ENCODE data around the gene SLC2A1.

DNA sequence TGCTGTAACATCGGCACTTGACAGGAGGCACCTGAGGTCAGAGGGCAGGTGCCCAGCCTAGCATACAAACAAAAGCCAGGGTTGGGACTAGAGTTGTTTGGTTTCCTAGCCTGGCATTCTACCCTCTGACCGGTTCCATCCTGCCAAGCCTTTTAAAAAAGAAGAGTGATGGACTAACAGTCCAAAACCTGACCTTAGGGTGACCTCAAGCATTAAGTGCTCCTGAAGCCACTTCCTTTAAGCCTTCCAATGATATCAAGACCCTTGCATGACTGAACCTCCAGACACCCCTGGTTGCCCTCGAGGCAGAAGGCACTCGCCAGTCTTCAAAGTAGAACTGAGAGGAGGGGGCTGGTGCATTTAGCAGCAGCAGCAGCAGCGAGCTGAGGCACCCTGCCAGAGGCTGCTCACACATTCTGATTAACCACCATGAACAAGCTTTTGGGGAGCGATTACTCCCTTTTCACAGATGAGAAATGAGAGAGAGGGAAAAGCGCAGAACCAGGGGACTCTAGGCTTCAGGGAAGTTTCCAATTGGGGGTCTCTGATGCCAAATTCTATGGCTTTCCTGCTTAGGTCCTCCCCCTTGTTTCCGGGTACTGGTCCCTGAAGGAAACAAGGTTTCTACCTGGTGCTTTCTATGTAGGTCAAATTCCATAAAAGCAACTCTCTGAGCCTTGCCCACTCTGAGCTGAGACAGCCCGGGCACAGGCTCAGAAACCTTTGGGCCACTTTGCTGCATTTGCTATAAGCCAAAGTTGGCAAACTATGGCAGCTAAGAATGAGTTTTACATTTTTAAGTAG, 9.2 kb downstream of the SLC2A1 start:
- TF ChIP-seq, protein P1, sequence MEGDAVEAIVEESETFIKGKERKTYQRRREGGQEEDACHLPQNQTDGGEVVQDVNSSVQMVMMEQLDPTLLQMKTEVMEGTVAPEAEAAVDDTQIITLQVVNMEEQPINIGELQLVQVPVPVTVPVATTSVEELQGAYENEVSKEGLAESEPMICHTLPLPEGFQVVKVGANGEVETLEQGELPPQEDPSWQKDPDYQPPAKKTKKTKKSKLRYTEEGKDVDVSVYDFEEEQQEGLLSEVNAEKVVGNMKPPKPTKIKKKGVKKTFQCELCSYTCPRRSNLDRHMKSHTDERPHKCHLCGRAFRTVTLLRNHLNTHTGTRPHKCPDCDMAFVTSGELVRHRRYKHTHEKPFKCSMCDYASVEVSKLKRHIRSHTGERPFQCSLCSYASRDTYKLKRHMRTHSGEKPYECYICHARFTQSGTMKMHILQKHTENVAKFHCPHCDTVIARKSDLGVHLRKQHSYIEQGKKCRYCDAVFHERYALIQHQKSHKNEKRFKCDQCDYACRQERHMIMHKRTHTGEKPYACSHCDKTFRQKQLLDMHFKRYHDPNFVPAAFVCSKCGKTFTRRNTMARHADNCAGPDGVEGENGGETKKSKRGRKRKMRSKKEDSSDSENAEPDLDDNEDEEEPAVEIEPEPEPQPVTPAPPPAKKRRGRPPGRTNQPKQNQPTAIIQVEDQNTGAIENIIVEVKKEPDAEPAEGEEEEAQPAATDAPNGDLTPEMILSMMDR (conservative IDR thresholded peaks at IDR 0.05) = no peak
- no peak for TF ChIP-seq ZFX (IDR thresholded peaks at IDR 0.05)

Data from C4-2B (cell line).